Activated CD4-positive, alpha-beta memory T cell treated with anti-CD3 and anti-CD28 coated beads for 36 hours (primary cell): ENCODE data around the gene URI1. TPM values are rescaled to one million over a fixed set of nuclear protein-coding genes. Genes with fewer than 3 reads are reported as not detected.

Experiments used
- CTCF ChIA-PET: fragments of 350-600 bp; sonication (Branson Sonifier 250); formaldehyde crosslinking; loops from one replicate; lab custom pipeline; 2021; ENCODE audit warnings: antibody characterized with exemption, inconsistent platforms; lab: Charles Lee
- POLR2A ChIA-PET: fragments of 350-600 bp; sonication (Branson Sonifier 250); formaldehyde crosslinking; loops from one replicate; lab custom pipeline; 2021; ENCODE audit warnings: antibody characterized with exemption; lab: Charles Lee
- DNase-seq: peaks from one replicate; pipeline ENCODE4 v3.0.0-alpha.2; 2020
- H3K27ac Mint-ChIP-seq: one replicate; pipeline ENCODE4 v1.8.0; 2021; ENCODE audit warnings: mixed read lengths
- H3K27me3 Mint-ChIP-seq: one replicate; pipeline ENCODE4 v1.8.0; 2021; ENCODE audit warnings: mixed read lengths
- H3K36me3 Mint-ChIP-seq: one replicate; pipeline ENCODE4 v1.8.0; 2021; ENCODE audit warnings: mixed read lengths
- H3K4me1 Mint-ChIP-seq: one replicate; pipeline ENCODE4 v1.8.0; 2021; ENCODE audit warnings: low read depth, mixed read lengths
- H3K4me3 Mint-ChIP-seq: one replicate; pipeline ENCODE4 v1.8.0; 2021; ENCODE audit warnings: mild to moderate bottlenecking, mixed read lengths
- H3K9me3 Mint-ChIP-seq: one replicate; pipeline ENCODE4 v1.8.0; 2021; ENCODE audit warnings: mixed read lengths
- intact Hi-C: fragments of 100-400 bp; cut with micrococcal nuclease; formaldehyde crosslinking; loops from one replicate; pipeline ENCODE4 v1.15.1; 2023
- total RNA-seq, 2 experiments: library from RNA; stranded (reverse); gene quantifications; one replicate each; pipeline ENCODE4 v1.2.3, GENCODE V29; 2021

URI1 gene
- total RNA-seq, 2 experiments from 2014 or later = 66.9 to 68.5 TPM

- no peak for DNase-seq
- intact Hi-C loops = no loop called here
- ChIA-PET POLR2A (no interaction called here), CTCF (no interaction called here)
- Mint-ChIP-seq H3K4me1 (no peaks in the 10 kb centered on the region), H3K36me3 (no peaks in the 10 kb centered on the region), H3K27ac (no peak overlapping the region), H3K27me3 (peaks cover 3% of the 10 kb centered on the region), H3K4me3 (no peak overlapping the region), H3K9me3 (no peaks in the 10 kb centered on the region)
Measured at GRCh38 chr19:30063650-30064347, 121.8 kb downstream of the URI1 start.

DNA sequence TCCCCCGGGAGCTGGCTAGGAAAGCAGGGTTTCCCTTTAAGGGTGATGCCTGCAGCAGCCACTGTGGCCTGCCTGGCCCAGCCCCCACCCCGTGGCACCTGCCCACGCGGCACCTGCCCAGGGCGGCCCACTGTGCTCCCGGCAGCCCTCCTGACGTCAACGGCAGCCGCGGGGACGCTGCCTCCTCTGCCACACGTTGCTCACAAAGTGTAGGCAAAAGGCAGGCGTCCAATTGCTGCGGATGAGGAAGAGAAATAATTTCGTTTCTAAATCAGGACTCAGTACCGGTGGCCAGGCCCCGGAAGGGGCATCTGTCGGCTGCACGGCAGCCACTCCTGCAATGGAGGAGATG lies 122.3 kb downstream of the URI1 start:
- Mint-ChIP-seq H3K4me1 (no peaks in the 10 kb centered on the region), H3K4me3 (no peak overlapping the region), H3K27me3 (peaks cover 3% of the 10 kb centered on the region), H3K36me3 (no peaks in the 10 kb centered on the region), H3K9me3 (no peaks in the 10 kb centered on the region), H3K27ac (no peak overlapping the region)
- no peak for DNase-seq
- intact Hi-C loops = no loop called here
- POLR2A ChIA-PET = no interaction called here
- CTCF ChIA-PET = no interaction called here

DNA sequence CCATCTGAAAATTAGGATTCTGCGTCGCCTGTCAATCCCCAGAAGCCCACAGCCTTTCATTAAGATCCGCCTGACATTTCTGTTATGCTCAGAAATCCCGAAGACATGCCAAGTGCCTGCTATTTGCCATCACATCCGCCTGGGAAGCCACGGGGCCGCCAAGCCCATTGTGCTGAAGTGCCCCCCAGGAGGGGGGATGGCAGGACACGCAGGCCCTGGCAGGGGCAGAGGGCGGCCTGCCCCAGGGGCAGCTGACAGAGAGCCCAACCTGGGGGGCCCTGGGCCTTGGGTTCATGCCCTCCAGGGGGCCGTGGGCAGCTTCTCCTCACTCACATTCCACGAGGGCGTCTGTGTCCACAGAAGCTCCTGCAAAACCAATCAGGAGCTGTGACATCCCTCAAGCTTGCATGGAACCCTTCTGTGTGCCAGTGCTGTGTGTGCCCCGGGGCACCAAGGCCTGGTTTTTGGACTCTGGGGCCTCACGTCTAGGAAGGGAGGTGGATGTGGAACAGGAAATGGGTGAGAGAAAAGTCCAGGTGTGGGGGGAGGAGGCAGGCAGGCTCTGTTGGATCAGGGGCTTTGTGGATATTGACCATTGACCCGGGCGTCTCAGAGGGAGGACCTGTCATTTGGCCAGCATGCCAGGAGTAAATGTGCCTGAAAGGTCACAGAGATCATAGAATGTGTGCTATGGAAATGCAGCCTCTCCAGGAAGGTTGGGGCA lies 122.9 kb downstream of the URI1 start:
- ChIA-PET CTCF (no interaction called here), POLR2A (no interaction called here)
- intact Hi-C loops = no loop called here
- Mint-ChIP-seq H3K27ac (no peak overlapping the region), H3K9me3 (no peaks in the 10 kb centered on the region), H3K4me3 (no peak overlapping the region), H3K4me1 (no peaks in the 10 kb centered on the region), H3K36me3 (no peaks in the 10 kb centered on the region), H3K27me3 (peaks cover 3% of the 10 kb centered on the region)
- no peak for DNase-seq

GRCh38 chr19:30065680-30066606 lies 123.9 kb downstream of the URI1 start:
- Mint-ChIP-seq H3K4me1 (no peaks in the 10 kb centered on the region), H3K27me3 (peaks cover 3% of the 10 kb centered on the region), H3K36me3 (no peaks in the 10 kb centered on the region), H3K27ac (no peak overlapping the region), H3K4me3 (no peak overlapping the region), H3K9me3 (no peaks in the 10 kb centered on the region)
- ChIA-PET CTCF (interaction anchor here (0.6 kb wide), 1 partner anchor 378 kb away, joined by 4 read pairs; no protein-coding TSS in a partner anchor), POLR2A (no interaction called here)
- DNase-seq = no peak
- intact Hi-C loops = no loop called here

Other genes with a start within 250 kb of the URI1 start
- 10 to 100 TPM; 32.6 to 32.8 TPM for gene C19orf12, start 227.0 kb upstream of the URI1 start, total RNA-seq
- gene CCNE1, start 130.2 kb upstream of the URI1 start, total RNA-seq = 10 to 100 TPM; 29.3 to 29.7 TPM